ENCODE data around the gene C1orf50.

GRCh38 chr1:42734201-42735035 lies 32.6 kb upstream of the C1orf50 start:
- TF ChIP-seq CTCF (IDR thresholded peaks at IDR 0.05) = no peak
- no peak for TF ChIP-seq EP300 (IDR thresholded peaks at IDR 0.05)

All from upper lobe of left lung (tissue), 4 donors.